H1 (cell line): Measurements from ENCODE around the gene POLR3GL.

ENCODE experiments used
- GABPA ChIP-seq: IDR thresholded peaks from 2 replicates; pipeline ENCODE4 v1.6.1; 2011; ENCODE audit warnings: mild to moderate bottlenecking, low read length, moderate library complexity, borderline replicate concordance; ENCODE audit not compliant: insufficient read depth
- POLR2A ChIP-seq, 2 experiments: IDR thresholded peaks; 1 replicate in 1 of 2; 2 replicates in 1 of 2; pipeline ENCODE4 v1.6.1; 2011; ENCODE audit warnings: low read depth in 2 of 2, low read length in 2 of 2, mild to moderate bottlenecking in 2 of 2; ENCODE audit errors: control extremely low read depth in 1 of 2
- POLR2AphosphoS5 ChIP-seq: IDR thresholded peaks from 2 replicates; pipeline ENCODE4 v1.6.1; 2011; ENCODE audit warnings: low read depth, low read length
- RAD21 ChIP-seq, 2 experiments: IDR thresholded peaks in 1 of 2; conservative IDR thresholded peaks in 1 of 2; 2 replicates each; pipeline ENCODE4 v1.6.1; 2011; ENCODE audit warnings: low read depth in 2 of 2, low read length in 2 of 2, improper control_type of control experiment in 1 of 2, inconsistent platforms in 1 of 2, mild to moderate bottlenecking in 1 of 2, moderate library complexity in 1 of 2
- TCF12 ChIP-seq: IDR thresholded peaks from 2 replicates; pipeline ENCODE4 v1.6.1; 2011; ENCODE audit warnings: low read depth, mild to moderate bottlenecking, low read length
- TF ChIP-seq, protein P1 (sequence below), 3 experiments: IDR thresholded peaks; 1 replicate in 2 of 3; 2 replicates in 1 of 3; pipeline versions ENCODE4 v1.5.1 to v1.6.1; 2011; ENCODE audit warnings: low read length in 3 of 3, mild to moderate bottlenecking in 3 of 3, inconsistent platforms in 2 of 3, low read depth in 1 of 3, moderate library complexity in 1 of 3; ENCODE audit not compliant: insufficient read depth in 1 of 3; ENCODE audit errors: control extremely low read depth in 1 of 3
- TF ChIP-seq, protein P2 (sequence below): IDR thresholded peaks from 2 replicates; pipeline ENCODE4 v1.6.1; 2012; ENCODE audit warnings: low read length, inconsistent platforms
- TF ChIP-seq, protein P3 (sequence below): fragments of 300-600 bp; sonication (generic); IDR thresholded peaks from 2 replicates; pipeline ENCODE4 v1.7.1; 2012; ENCODE audit warnings: low read length, moderate library complexity, mild to moderate bottlenecking, inconsistent platforms; ENCODE audit not compliant: insufficient replicate concordance

DNA sequence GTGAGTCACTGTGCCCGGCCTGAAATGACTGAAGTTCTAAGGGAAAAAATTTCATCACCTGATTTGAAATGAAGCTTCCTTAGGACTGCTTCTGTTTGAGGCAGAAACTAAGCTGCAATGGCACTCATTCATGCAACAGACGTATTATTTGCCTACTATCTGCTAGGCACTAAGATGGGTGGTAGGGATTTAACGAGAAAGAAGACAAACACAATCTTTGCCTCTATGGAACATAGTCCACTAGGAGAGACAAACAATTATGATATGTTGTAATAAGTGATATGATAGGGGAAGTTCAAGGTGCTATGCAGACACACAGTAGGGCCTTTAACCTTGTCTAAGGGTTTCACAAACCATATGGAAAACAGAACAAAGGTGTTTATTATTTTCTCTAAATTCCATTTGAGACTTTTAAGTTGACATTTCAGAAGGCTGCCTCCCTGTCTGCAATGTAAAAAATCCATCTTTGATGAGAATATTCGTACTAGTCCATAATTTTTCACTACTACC, 18.0 kb upstream of the POLR3GL start:
- TF ChIP-seq, protein P1, sequence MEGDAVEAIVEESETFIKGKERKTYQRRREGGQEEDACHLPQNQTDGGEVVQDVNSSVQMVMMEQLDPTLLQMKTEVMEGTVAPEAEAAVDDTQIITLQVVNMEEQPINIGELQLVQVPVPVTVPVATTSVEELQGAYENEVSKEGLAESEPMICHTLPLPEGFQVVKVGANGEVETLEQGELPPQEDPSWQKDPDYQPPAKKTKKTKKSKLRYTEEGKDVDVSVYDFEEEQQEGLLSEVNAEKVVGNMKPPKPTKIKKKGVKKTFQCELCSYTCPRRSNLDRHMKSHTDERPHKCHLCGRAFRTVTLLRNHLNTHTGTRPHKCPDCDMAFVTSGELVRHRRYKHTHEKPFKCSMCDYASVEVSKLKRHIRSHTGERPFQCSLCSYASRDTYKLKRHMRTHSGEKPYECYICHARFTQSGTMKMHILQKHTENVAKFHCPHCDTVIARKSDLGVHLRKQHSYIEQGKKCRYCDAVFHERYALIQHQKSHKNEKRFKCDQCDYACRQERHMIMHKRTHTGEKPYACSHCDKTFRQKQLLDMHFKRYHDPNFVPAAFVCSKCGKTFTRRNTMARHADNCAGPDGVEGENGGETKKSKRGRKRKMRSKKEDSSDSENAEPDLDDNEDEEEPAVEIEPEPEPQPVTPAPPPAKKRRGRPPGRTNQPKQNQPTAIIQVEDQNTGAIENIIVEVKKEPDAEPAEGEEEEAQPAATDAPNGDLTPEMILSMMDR (IDR thresholded peaks at IDR 0.05; ENCODE audit: control extremely low read depth in 1 of 3, insufficient read depth in 1 of 3, low read depth in 1 of 3, low read length in 3 of 3): no peak
- TF ChIP-seq RAD21 (IDR thresholded peaks at IDR 0.05 in 1 of 2, conservative IDR thresholded peaks at IDR 0.05 in 1 of 2; ENCODE audit: low read depth in 2 of 2, low read length in 2 of 2): no peak
- TF ChIP-seq POLR2A (IDR thresholded peaks at IDR 0.05; ENCODE audit: control extremely low read depth in 1 of 2, low read depth in 2 of 2, low read length in 2 of 2): no peak
- no peak for TF ChIP-seq POLR2AphosphoS5
- TF ChIP-seq, protein P2, sequence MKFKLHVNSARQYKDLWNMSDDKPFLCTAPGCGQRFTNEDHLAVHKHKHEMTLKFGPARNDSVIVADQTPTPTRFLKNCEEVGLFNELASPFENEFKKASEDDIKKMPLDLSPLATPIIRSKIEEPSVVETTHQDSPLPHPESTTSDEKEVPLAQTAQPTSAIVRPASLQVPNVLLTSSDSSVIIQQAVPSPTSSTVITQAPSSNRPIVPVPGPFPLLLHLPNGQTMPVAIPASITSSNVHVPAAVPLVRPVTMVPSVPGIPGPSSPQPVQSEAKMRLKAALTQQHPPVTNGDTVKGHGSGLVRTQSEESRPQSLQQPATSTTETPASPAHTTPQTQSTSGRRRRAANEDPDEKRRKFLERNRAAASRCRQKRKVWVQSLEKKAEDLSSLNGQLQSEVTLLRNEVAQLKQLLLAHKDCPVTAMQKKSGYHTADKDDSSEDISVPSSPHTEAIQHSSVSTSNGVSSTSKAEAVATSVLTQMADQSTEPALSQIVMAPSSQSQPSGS: no peak
- TF ChIP-seq GABPA: no peak
- TF ChIP-seq TCF12: no peak
- TF ChIP-seq, protein P3, sequence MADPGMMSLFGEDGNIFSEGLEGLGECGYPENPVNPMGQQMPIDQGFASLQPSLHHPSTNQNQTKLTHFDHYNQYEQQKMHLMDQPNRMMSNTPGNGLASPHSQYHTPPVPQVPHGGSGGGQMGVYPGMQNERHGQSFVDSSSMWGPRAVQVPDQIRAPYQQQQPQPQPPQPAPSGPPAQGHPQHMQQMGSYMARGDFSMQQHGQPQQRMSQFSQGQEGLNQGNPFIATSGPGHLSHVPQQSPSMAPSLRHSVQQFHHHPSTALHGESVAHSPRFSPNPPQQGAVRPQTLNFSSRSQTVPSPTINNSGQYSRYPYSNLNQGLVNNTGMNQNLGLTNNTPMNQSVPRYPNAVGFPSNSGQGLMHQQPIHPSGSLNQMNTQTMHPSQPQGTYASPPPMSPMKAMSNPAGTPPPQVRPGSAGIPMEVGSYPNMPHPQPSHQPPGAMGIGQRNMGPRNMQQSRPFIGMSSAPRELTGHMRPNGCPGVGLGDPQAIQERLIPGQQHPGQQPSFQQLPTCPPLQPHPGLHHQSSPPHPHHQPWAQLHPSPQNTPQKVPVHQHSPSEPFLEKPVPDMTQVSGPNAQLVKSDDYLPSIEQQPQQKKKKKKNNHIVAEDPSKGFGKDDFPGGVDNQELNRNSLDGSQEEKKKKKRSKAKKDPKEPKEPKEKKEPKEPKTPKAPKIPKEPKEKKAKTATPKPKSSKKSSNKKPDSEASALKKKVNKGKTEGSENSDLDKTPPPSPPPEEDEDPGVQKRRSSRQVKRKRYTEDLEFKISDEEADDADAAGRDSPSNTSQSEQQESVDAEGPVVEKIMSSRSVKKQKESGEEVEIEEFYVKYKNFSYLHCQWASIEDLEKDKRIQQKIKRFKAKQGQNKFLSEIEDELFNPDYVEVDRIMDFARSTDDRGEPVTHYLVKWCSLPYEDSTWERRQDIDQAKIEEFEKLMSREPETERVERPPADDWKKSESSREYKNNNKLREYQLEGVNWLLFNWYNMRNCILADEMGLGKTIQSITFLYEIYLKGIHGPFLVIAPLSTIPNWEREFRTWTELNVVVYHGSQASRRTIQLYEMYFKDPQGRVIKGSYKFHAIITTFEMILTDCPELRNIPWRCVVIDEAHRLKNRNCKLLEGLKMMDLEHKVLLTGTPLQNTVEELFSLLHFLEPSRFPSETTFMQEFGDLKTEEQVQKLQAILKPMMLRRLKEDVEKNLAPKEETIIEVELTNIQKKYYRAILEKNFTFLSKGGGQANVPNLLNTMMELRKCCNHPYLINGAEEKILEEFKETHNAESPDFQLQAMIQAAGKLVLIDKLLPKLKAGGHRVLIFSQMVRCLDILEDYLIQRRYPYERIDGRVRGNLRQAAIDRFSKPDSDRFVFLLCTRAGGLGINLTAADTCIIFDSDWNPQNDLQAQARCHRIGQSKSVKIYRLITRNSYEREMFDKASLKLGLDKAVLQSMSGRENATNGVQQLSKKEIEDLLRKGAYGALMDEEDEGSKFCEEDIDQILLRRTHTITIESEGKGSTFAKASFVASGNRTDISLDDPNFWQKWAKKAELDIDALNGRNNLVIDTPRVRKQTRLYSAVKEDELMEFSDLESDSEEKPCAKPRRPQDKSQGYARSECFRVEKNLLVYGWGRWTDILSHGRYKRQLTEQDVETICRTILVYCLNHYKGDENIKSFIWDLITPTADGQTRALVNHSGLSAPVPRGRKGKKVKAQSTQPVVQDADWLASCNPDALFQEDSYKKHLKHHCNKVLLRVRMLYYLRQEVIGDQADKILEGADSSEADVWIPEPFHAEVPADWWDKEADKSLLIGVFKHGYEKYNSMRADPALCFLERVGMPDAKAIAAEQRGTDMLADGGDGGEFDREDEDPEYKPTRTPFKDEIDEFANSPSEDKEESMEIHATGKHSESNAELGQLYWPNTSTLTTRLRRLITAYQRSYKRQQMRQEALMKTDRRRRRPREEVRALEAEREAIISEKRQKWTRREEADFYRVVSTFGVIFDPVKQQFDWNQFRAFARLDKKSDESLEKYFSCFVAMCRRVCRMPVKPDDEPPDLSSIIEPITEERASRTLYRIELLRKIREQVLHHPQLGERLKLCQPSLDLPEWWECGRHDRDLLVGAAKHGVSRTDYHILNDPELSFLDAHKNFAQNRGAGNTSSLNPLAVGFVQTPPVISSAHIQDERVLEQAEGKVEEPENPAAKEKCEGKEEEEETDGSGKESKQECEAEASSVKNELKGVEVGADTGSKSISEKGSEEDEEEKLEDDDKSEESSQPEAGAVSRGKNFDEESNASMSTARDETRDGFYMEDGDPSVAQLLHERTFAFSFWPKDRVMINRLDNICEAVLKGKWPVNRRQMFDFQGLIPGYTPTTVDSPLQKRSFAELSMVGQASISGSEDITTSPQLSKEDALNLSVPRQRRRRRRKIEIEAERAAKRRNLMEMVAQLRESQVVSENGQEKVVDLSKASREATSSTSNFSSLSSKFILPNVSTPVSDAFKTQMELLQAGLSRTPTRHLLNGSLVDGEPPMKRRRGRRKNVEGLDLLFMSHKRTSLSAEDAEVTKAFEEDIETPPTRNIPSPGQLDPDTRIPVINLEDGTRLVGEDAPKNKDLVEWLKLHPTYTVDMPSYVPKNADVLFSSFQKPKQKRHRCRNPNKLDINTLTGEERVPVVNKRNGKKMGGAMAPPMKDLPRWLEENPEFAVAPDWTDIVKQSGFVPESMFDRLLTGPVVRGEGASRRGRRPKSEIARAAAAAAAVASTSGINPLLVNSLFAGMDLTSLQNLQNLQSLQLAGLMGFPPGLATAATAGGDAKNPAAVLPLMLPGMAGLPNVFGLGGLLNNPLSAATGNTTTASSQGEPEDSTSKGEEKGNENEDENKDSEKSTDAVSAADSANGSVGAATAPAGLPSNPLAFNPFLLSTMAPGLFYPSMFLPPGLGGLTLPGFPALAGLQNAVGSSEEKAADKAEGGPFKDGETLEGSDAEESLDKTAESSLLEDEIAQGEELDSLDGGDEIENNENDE: no peak
